ENCODE data around the gene BANK1. TPM values are rescaled to one million over a fixed set of nuclear protein-coding genes. Genes with fewer than 3 reads are reported as not detected.

Gene BANK1
- total RNA-seq, 2 donors from 2014 or later, result not detected

DNA sequence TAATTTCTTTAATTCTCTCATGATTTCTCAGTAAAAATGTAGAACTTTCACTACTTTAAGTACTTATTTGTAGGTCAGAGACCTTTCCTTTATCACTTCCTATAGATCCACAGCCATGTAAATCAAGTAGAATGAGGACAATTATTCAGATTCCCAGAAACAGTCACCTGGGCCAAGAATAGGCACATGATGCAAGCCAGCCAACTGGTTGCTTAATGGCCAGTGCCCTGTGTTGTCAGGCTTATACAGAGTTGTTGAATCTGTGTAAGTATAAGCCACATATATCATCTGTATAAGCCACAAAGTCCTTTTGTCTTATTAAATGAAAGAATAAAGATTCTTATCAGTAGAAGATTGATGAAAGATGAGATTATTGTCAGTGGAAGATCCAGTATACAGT lies 5.2 kb downstream of the BANK1 start:
- ATAC-seq (no peak), DNase-seq (ENCODE audit: low spot score in 2 of 2) (no peak)
- H3K36me3 Mint-ChIP-seq, result no peaks in the 10 kb centered on the region
- no peak overlapping the region for H3K27ac Mint-ChIP-seq
- no peaks in the 10 kb centered on the region for H3K9me3 Mint-ChIP-seq

GRCh38 chr4:101801958-101802357 lies 11.4 kb downstream of the BANK1 start:
- DNase-seq (ENCODE audit: low spot score in 2 of 2) (no peak), ATAC-seq (no peak)
- H3K27ac Mint-ChIP-seq, result no peak overlapping the region
- no peaks in the 10 kb centered on the region for H3K9me3 Mint-ChIP-seq
- no peaks in the 10 kb centered on the region for H3K36me3 Mint-ChIP-seq

DNA sequence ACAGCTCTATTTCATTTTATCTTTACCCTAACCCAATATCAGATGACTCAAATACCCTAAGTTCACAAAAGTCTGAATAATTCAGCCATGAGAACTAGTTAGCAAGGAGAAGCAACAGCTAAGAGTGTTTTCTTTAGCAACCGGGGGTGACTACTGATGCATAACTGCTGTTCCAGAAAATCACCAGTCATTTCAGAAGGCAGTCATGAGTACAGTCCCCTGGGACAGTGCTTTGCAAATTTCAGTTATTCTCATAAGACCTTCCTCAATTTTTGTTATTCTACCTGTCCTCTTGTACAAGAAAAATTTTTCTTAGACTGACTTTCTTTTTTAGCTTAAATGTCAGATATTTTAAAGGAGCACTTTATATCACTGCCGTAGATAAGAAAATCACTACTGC lies 16.4 kb downstream of the BANK1 start:
- Mint-ChIP-seq H3K36me3 (no peaks in the 10 kb centered on the region), H3K27ac (no peak overlapping the region), H3K9me3 (no peaks in the 10 kb centered on the region)
- ATAC-seq, result peak in 1 of 2 donors; percentile 35
- DNase-seq (ENCODE audit: low spot score in 2 of 2), result no peak

DNA sequence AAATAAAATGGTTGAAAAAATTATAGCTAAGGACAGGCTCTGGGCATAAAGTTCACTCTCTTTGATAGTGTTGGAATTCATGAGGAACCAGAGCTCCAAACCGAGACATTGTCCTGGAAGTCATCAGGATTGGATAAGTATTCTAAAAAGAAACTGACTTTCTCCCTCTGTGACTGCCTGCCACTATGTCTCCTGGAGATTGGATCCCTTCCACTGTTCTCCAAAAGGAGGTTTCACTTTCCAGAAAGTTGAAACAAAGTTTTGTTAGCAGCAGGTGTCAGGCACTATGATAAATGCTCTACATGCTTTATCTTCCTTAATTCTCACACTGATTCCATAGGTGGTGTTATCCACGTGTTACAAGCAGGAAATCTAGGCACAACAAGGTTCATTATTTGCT lies 16.8 kb downstream of the BANK1 start:
- Mint-ChIP-seq H3K27ac (no peak overlapping the region), H3K36me3 (no peaks in the 10 kb centered on the region), H3K9me3 (no peaks in the 10 kb centered on the region)
- ATAC-seq, result no peak
- DNase-seq (ENCODE audit: low spot score in 2 of 2), result no peak

DNA sequence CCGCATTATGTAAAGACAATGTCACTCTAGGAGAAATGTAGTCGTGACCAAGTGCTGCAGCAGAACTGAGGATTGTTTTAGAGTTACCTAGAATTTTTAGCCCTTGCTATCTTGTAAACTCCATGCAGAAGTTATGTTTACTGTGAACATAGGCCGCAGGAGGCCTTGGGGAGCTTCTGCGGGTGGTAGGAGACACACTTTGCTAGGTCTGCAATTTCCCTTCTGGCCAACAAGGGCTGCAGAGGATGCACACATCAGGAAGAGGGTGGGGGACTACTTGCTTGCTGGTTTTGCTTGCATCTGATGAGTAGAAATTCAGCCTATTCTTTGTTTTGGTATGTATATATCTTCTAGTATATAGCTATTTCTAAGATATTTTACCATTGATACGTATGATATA lies 23.1 kb downstream of the BANK1 start:
- Mint-ChIP-seq H3K27ac (no peak overlapping the region), H3K9me3 (no peaks in the 10 kb centered on the region), H3K36me3 (no peaks in the 10 kb centered on the region)
- DNase-seq (ENCODE audit: low spot score in 2 of 2) (no peak), ATAC-seq (no peak)

DNA sequence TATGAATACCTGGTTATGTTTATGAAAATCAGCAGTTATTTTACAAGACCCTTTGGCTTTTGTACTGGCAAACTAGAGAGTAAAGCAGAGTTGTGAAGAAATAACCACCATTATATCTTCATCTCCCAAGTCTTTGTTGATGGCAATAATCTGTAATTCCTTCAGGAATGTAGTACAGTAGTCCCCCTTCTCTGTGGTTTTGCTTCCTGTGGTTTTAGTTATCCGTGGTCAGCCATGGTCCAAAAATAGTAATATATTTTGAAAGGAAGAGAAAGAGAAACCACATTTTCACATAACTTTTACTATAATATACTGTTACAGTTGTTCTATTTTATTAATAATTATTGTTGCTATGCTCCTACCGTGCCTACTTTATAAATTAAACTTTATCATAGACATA lies 27.8 kb downstream of the BANK1 start:
- no peak for ATAC-seq
- peaks cover 0 to 6% of the 10 kb centered on the region in 2 donors for H3K9me3 Mint-ChIP-seq
- DNase-seq (ENCODE audit: low spot score in 2 of 2), result no peak
- H3K27ac Mint-ChIP-seq, result no peak overlapping the region
- H3K36me3 Mint-ChIP-seq, result no peaks in the 10 kb centered on the region

GRCh38 chr4:101823864-101824263 lies 33.3 kb downstream of the BANK1 start:
- no peaks in the 10 kb centered on the region for H3K36me3 Mint-ChIP-seq
- DNase-seq (ENCODE audit: low spot score in 2 of 2) (no peak), ATAC-seq (no peak)
- no peak overlapping the region for H3K27ac Mint-ChIP-seq
- H3K9me3 Mint-ChIP-seq, result peaks cover 0 to 6% of the 10 kb centered on the region in 2 donors

- Mint-ChIP-seq H3K9me3 (peaks cover 0 to 6% of the 10 kb centered on the region in 2 donors), H3K36me3 (no peaks in the 10 kb centered on the region), H3K27ac (no peak overlapping the region)
- DNase-seq (ENCODE audit: low spot score in 2 of 2), result no peak
- no peak for ATAC-seq
Observed at GRCh38 chr4:101824500-101824899, 34.0 kb downstream of the BANK1 start.

- H3K9me3 Mint-ChIP-seq, result peaks cover 0 to 6% of the 10 kb centered on the region in 2 donors
- ATAC-seq (no peak), DNase-seq (ENCODE audit: low spot score in 2 of 2) (no peak)
- H3K36me3 Mint-ChIP-seq, result no peaks in the 10 kb centered on the region
- H3K27ac Mint-ChIP-seq, result no peak overlapping the region
Observed at GRCh38 chr4:101825953-101826352, 35.4 kb downstream of the BANK1 start.

DNA sequence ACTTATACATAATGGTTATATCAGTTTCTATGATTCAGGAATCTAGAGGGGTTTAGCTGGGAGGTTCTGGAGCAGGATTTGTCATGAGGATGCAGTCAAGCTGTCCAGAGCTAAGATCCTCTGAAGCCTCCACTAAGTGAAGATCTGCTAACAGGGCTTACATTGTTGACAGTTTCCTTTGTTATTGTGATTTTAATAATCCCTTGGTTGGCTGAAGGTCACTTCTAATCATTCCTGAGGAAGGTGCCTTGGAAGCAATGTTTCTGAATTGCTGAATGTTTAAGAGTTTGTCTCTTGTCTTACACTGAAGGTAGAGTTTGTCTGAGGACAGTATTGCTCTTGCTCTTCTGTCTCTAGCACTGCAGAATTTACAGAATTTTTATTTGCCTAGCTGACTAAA lies 41.3 kb downstream of the BANK1 start:
- peaks cover 0 to 4% of the 10 kb centered on the region in 2 donors for H3K9me3 Mint-ChIP-seq
- no peak for DNase-seq (ENCODE audit: low spot score in 2 of 2)
- no peak overlapping the region for H3K27ac Mint-ChIP-seq
- H3K36me3 Mint-ChIP-seq, result no peaks in the 10 kb centered on the region
- ATAC-seq, result no peak

DNA sequence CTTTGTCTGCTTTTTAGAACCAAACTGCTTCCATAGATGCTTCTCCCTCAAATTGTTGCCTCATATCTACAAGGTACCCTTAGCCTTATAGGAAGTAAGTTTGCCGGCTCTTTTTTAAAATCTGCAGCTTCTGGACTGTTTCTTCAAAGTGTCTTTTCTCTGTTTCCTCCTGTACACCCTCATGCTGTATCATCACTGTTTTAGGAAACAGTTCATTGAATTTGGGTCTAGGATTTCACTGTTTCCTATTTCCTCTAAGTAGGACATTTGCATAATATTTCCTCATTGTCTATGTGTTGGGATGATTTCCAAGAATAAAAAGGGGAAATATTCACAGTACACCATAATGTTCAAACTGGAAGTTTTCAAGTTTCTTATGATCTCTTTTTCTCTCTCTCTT lies 43.0 kb downstream of the BANK1 start:
- peaks cover 0 to 4% of the 10 kb centered on the region in 2 donors for H3K9me3 Mint-ChIP-seq

GRCh38 chr4:101835121-101835904 lies 44.8 kb downstream of the BANK1 start:
- Mint-ChIP-seq H3K36me3 (no peaks in the 10 kb centered on the region), H3K27ac (no peak overlapping the region), H3K9me3 (peaks cover 0 to 4% of the 10 kb centered on the region in 2 donors)
- no peak for ATAC-seq
- no peak for DNase-seq (ENCODE audit: low spot score in 2 of 2)

More for the DNA sequence above, 43.0 kb downstream of the BANK1 start:
- Mint-ChIP-seq H3K27ac (no peak overlapping the region), H3K36me3 (no peaks in the 10 kb centered on the region)
- DNase-seq (ENCODE audit: low spot score in 2 of 2), result no peak
- ATAC-seq, result no peak

- DNase-seq (ENCODE audit: low spot score in 2 of 2), result no peak
- Mint-ChIP-seq H3K36me3 (no peaks in the 10 kb centered on the region), H3K9me3 (no peaks in the 10 kb centered on the region), H3K27ac (no peak overlapping the region)
- no peak for ATAC-seq
Observed at GRCh38 chr4:101843054-101843453, 52.5 kb downstream of the BANK1 start.

DNA sequence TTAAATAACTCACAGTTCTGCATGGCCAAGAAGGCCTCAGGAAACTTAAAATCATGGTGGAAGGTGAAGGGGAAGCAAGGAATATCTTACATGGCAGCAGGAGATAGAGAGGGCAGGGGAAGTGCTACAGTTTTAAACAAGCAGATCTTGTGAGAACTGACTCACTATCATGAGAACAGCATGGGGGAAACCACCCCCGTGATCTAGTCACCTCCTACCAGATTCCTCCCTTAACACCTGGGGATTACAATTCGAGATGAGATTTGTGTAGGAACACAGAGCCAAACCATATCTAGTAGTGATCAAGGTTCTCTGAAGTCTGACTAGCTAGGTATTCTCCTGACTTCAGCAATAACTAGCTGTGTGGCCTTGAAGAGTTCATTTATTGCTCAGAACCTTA lies 56.0 kb downstream of the BANK1 start:
- Mint-ChIP-seq H3K9me3 (no peaks in the 10 kb centered on the region), H3K27ac (no peak overlapping the region), H3K36me3 (no peaks in the 10 kb centered on the region)
- DNase-seq (ENCODE audit: low spot score in 2 of 2), result no peak
- no peak for ATAC-seq

DNA sequence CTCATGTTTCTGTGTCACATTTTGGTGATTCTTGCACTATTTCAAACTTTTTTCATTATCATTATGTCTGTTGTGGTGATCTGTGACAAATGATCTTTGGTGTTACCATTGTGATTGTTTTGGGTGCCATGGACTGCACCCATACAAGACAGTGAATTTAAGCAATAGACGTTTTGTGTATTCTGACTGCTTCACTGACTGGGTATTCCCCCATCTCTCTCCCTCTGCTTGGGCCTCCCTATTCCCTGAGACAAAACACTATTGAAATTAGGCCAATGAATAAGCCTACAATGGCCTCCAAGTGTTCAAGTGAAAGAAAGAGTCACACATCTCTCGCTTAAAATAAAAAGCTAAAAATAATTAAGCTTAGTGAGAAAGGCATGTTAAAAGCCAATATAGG lies 60.2 kb downstream of the BANK1 start:
- ATAC-seq, result no peak

DNA sequence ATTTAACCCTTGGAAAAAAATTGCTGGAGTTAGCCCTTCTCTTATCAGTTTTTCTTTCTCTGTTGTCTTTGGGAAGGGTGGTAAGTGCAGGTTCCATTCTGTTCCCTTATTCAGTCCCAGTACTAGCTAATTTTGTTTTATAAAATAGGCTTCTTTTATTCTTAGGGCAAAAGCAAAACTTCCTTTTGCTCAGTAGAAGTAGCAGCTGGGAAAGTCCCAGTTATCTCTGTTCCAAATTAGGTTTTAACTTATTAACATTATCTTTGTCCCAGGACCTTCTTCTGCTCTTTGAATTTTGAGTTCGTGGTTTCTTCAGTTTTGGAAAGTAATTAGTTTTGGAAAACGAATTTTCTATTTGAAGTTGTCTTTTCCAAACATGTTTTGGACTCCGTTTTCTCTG lies 61.1 kb downstream of the BANK1 start:
- no peaks in the 10 kb centered on the region for H3K36me3 Mint-ChIP-seq
- H3K27ac Mint-ChIP-seq, result no peak overlapping the region
- no peaks in the 10 kb centered on the region for H3K9me3 Mint-ChIP-seq
- no peak for DNase-seq (ENCODE audit: low spot score in 2 of 2)
- no peak for ATAC-seq

More for the DNA sequence above, 60.2 kb downstream of the BANK1 start:
- Mint-ChIP-seq H3K36me3 (no peaks in the 10 kb centered on the region), H3K9me3 (no peaks in the 10 kb centered on the region), H3K27ac (no peak overlapping the region)
- DNase-seq (ENCODE audit: low spot score in 2 of 2), result no peak

DNA sequence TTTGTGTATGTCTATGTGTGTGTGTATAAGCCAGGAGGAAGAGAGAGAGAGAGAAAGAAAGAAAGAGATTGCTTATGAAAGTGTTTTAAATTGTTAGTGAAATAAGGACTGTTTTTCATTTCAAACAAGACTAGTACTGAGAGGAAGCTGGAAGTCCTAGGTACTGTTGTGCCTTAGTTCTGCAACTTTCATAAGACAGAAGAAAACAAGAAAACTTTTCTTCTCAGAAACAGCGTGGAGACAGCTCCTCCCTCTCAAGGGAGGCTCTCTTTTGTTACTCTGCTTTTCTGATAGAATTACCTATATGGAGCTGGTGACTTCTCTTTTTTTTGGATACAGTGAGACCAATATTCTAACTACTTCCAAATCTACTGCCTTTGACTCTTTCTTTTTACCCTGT lies 62.5 kb downstream of the BANK1 start:
- no peaks in the 10 kb centered on the region for H3K36me3 Mint-ChIP-seq
- DNase-seq (ENCODE audit: low spot score in 2 of 2) (no peak), ATAC-seq (no peak)

GRCh38 chr4:101853691-101854090 lies 63.2 kb downstream of the BANK1 start:
- Mint-ChIP-seq H3K27ac (no peak overlapping the region), H3K9me3 (no peaks in the 10 kb centered on the region), H3K36me3 (no peaks in the 10 kb centered on the region)
- DNase-seq (ENCODE audit: low spot score in 2 of 2) (no peak), ATAC-seq (no peak)

More for the DNA sequence above, 62.5 kb downstream of the BANK1 start:
- Mint-ChIP-seq H3K27ac (no peak overlapping the region), H3K9me3 (no peaks in the 10 kb centered on the region)
